ENCODE measurements around the gene CD3E. TPM values are rescaled to one million over a fixed set of nuclear protein-coding genes. Genes with fewer than 3 reads are reported as not detected.

The CD3E gene
- total and polyA plus RNA-seq, 4 donors, result 0.33 to 2.3 (median 1.8) TPM

DNA sequence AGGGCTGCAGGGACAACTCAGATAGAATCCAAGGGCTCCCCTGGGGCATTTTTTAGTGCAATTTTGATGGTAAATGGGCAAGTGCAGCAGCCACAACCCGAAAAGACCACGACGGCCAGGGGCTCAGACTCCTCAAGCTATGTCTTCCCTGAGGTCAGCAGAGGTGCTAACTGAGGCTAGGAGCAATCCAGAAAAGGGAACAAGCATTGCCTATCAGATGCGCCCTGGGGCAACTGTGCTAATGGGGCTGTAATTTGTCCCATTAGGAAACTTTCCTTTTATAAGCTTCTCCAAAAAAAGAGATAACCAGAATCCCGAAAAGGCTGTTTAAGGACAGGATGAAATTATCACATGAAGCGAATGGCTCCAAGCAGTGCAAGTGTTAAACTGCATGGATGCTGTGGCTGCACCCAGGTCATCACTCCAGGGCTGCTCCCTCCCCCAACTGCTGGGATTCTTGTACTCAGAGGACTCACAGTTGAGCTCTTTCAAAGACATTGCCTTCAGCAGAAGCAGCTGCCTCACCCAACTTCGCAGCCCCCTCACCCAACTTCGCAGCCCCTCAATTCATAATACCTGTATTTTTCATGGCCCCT, 2.8 kb upstream of the CD3E start:
- 76% methylated on average over 8 of the region's 8 CpGs for WGBS
- H3K4me3 ChIP-seq (ENCODE audit: low read depth in 1 of 3, low read length in 3 of 3), result no peak overlapping the region
- no peak for DNase-seq (ENCODE audit: low spot score)
- H3K4me1 ChIP-seq (ENCODE audit: control insufficient read depth in 4 of 4, insufficient read depth in 4 of 4, low read length in 3 of 4), result no peaks in the 10 kb centered on the region
- H3K27ac ChIP-seq (ENCODE audit: low read depth in 1 of 2, low read length in 2 of 2), result no peak overlapping the region
- peaks cover 0 to 3% (median 0%) of the 10 kb centered on the region in 4 donors for H3K27me3 ChIP-seq (ENCODE audit: control insufficient read depth in 4 of 4, insufficient read depth in 4 of 4, low read length in 3 of 4)
- H3K36me3 ChIP-seq (ENCODE audit: control insufficient read depth in 4 of 4, insufficient read depth in 3 of 4, low read depth in 1 of 4, low read length in 3 of 4), result no peaks in the 10 kb centered on the region
- H3K9ac ChIP-seq (ENCODE audit: low read depth in 1 of 2, low read length in 2 of 2), result no peak overlapping the region
- TF ChIP-seq FOXA1 (IDR thresholded peaks at IDR 0.05) (no peak), HNF4G (IDR thresholded peaks at IDR 0.05) (no peak), RAD21 (IDR thresholded peaks at IDR 0.05) (no peak), HNF4A (conservative IDR thresholded peaks at IDR 0.05) (no peak), FOXA2 (IDR thresholded peaks at IDR 0.05) (no peak), EGR1 (IDR thresholded peaks at IDR 0.05; ENCODE audit: low read depth in 2 of 2) (no peak), JUND (IDR thresholded peaks at IDR 0.05) (no peak), NR2F2 (IDR thresholded peaks at IDR 0.05) (no peak), RXRA (IDR thresholded peaks at IDR 0.05) (no peak), MAX (IDR thresholded peaks at IDR 0.05) (no peak), TAF1 (conservative IDR thresholded peaks at IDR 0.05) (no peak)
- TF ChIP-seq, protein P1, sequence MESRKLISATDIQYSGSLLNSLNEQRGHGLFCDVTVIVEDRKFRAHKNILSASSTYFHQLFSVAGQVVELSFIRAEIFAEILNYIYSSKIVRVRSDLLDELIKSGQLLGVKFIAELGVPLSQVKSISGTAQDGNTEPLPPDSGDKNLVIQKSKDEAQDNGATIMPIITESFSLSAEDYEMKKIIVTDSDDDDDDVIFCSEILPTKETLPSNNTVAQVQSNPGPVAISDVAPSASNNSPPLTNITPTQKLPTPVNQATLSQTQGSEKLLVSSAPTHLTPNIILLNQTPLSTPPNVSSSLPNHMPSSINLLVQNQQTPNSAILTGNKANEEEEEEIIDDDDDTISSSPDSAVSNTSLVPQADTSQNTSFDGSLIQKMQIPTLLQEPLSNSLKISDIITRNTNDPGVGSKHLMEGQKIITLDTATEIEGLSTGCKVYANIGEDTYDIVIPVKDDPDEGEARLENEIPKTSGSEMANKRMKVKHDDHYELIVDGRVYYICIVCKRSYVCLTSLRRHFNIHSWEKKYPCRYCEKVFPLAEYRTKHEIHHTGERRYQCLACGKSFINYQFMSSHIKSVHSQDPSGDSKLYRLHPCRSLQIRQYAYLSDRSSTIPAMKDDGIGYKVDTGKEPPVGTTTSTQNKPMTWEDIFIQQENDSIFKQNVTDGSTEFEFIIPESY (IDR thresholded peaks at IDR 0.05), result no peak
- TF ChIP-seq, protein P2, sequence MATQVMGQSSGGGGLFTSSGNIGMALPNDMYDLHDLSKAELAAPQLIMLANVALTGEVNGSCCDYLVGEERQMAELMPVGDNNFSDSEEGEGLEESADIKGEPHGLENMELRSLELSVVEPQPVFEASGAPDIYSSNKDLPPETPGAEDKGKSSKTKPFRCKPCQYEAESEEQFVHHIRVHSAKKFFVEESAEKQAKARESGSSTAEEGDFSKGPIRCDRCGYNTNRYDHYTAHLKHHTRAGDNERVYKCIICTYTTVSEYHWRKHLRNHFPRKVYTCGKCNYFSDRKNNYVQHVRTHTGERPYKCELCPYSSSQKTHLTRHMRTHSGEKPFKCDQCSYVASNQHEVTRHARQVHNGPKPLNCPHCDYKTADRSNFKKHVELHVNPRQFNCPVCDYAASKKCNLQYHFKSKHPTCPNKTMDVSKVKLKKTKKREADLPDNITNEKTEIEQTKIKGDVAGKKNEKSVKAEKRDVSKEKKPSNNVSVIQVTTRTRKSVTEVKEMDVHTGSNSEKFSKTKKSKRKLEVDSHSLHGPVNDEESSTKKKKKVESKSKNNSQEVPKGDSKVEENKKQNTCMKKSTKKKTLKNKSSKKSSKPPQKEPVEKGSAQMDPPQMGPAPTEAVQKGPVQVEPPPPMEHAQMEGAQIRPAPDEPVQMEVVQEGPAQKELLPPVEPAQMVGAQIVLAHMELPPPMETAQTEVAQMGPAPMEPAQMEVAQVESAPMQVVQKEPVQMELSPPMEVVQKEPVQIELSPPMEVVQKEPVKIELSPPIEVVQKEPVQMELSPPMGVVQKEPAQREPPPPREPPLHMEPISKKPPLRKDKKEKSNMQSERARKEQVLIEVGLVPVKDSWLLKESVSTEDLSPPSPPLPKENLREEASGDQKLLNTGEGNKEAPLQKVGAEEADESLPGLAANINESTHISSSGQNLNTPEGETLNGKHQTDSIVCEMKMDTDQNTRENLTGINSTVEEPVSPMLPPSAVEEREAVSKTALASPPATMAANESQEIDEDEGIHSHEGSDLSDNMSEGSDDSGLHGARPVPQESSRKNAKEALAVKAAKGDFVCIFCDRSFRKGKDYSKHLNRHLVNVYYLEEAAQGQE (IDR thresholded peaks at IDR 0.05), result no peak
- H3K9me3 ChIP-seq (ENCODE audit: control insufficient read depth in 4 of 4, low read length in 3 of 4), result no peaks in the 10 kb centered on the region

DNA sequence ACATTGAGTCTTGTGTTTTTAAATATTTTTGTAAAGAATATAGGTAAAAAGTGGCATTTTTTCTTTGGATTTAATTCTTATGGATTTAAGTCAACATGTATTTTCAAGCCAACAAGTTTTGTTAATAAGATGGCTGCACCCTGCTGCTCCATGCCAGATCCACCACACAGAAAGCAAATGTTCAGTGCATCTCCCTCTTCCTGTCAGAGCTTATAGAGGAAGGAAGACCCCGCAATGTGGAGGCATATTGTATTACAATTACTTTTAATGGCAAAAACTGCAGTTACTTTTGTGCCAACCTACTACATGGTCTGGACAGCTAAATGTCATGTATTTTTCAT, 333 bp upstream of the CD3E start:
- no peak overlapping the region for H3K9ac ChIP-seq (ENCODE audit: low read depth in 1 of 2, low read length in 2 of 2)
- no peaks in the 10 kb centered on the region for H3K36me3 ChIP-seq (ENCODE audit: control insufficient read depth in 4 of 4, insufficient read depth in 3 of 4, low read depth in 1 of 4, low read length in 3 of 4)
- no peaks in the 10 kb centered on the region for H3K4me1 ChIP-seq (ENCODE audit: control insufficient read depth in 4 of 4, insufficient read depth in 4 of 4, low read length in 3 of 4)
- H3K27me3 ChIP-seq (ENCODE audit: control insufficient read depth in 4 of 4, insufficient read depth in 4 of 4, low read length in 3 of 4), result peaks cover 0 to 3% (median 0%) of the 10 kb centered on the region in 4 donors
- no peak overlapping the region for H3K27ac ChIP-seq (ENCODE audit: low read depth in 1 of 2, low read length in 2 of 2)
- no peak overlapping the region for H3K4me3 ChIP-seq (ENCODE audit: low read depth in 1 of 3, low read length in 3 of 3)
- no peak for DNase-seq (ENCODE audit: low spot score)
- WGBS, result 84% methylated on average over 1 of the region's 1 CpG
- H3K9me3 ChIP-seq (ENCODE audit: control insufficient read depth in 4 of 4, low read length in 3 of 4), result no peaks in the 10 kb centered on the region
- no peak for TF ChIP-seq TAF1 (conservative IDR thresholded peaks at IDR 0.05)
- no peak for TF ChIP-seq FOXA2 (IDR thresholded peaks at IDR 0.05)
- TF ChIP-seq, protein P2 (IDR thresholded peaks at IDR 0.05), result no peak
- no peak for TF ChIP-seq JUND (IDR thresholded peaks at IDR 0.05)
- TF ChIP-seq, protein P1 (IDR thresholded peaks at IDR 0.05), result no peak
- no peak for TF ChIP-seq SP1 (IDR thresholded peaks at IDR 0.05)
- no peak for TF ChIP-seq CTCF (IDR thresholded peaks at IDR 0.05; ENCODE audit: low read depth, low read length, missing input control)
- no peak for TF ChIP-seq GABPA (IDR thresholded peaks at IDR 0.05 in 1 of 2, conservative IDR thresholded peaks at IDR 0.05 in 1 of 2)
- no peak for TF ChIP-seq ATF3 (IDR thresholded peaks at IDR 0.05)
- no peak for TF ChIP-seq YY1 (IDR thresholded peaks at IDR 0.05)
- TF ChIP-seq MAX (IDR thresholded peaks at IDR 0.05), result no peak
- no peak for TF ChIP-seq NR2F2 (IDR thresholded peaks at IDR 0.05)
- TF ChIP-seq RAD21 (IDR thresholded peaks at IDR 0.05), result no peak
- no peak for TF ChIP-seq RXRA (IDR thresholded peaks at IDR 0.05)

Measured in liver (tissue), 9 donors.